CD4-positive, CD25-positive, alpha-beta regulatory T cell (primary cell): ENCODE measurements around the gene HOXB7. TPM values are rescaled to one million over a fixed set of nuclear protein-coding genes. Genes with fewer than 3 reads are reported as not detected.
A peak's percentile ranks its signal among the peaks of the same experiment; 100 is the strongest.

Experiments used
- ATAC-seq, 2 donors: fragments of 150-1000 bp; cut with Tn5 transposase; one replicate each; pipeline ENCODE4 v1.10.0; 2021; ENCODE audit warnings: low read depth in 2 of 2, moderate number of reproducible peaks in 2 of 2, moderate library complexity in 1 of 2
- DNase-seq, 3 donors: peaks; one replicate each; pipeline versions ENCODE4 v3.0.0 to v3.0.0-alpha.2; 2012 to 2022; ENCODE audit warnings: mixed read lengths in 1 of 3
- H3K27ac ChIP-seq: one replicate; pipeline ENCODE4 v1.7.0; 2013; ENCODE audit warnings: mild to moderate bottlenecking, low read length; ENCODE audit not compliant: insufficient read depth, poor library complexity, severe bottlenecking
- H3K27me3 ChIP-seq: one replicate; pipeline ENCODE4 v1.7.0; 2013; ENCODE audit warnings: low read length; ENCODE audit not compliant: control insufficient read depth, insufficient read depth
- H3K36me3 ChIP-seq: one replicate; pipeline ENCODE4 v1.7.0; 2013; ENCODE audit warnings: mild to moderate bottlenecking, low read length, moderate library complexity; ENCODE audit not compliant: control insufficient read depth, insufficient read depth
- H3K4me1 ChIP-seq: 2 replicates; pipeline ENCODE4 v1.7.0; 2013; ENCODE audit warnings: mild to moderate bottlenecking, low read length; ENCODE audit not compliant: insufficient read depth, control insufficient read depth, poor library complexity, severe bottlenecking
- H3K4me3 ChIP-seq: one replicate; pipeline ENCODE4 v1.7.0; 2013; ENCODE audit warnings: low read depth, mild to moderate bottlenecking, low read length, moderate library complexity
- H3K9me3 ChIP-seq, 2 experiments: 1 replicate in 1 of 2; 2 replicates in 1 of 2; pipeline ENCODE4 v1.7.0; 2013; ENCODE audit warnings: low read length in 2 of 2, mild to moderate bottlenecking in 1 of 2, moderate library complexity in 1 of 2; ENCODE audit not compliant: control insufficient read depth in 2 of 2
- H3K27ac Mint-ChIP-seq, 3 donors: one replicate each; pipeline ENCODE4 v1.8.0; 2020 to 2022; ENCODE audit warnings: mild to moderate bottlenecking in 3 of 3, mixed read lengths in 3 of 3, moderate library complexity in 2 of 3
- H3K27me3 Mint-ChIP-seq: one replicate; pipeline ENCODE4 v1.8.0; 2022; ENCODE audit warnings: mild to moderate bottlenecking, mixed read lengths
- H3K36me3 Mint-ChIP-seq: one replicate; pipeline ENCODE4 v1.8.0; 2020; ENCODE audit warnings: mixed read lengths
- H3K4me1 Mint-ChIP-seq, 4 donors: one replicate each; pipeline ENCODE4 v1.8.0; 2020 to 2022; ENCODE audit warnings: mixed read lengths in 4 of 4, mild to moderate bottlenecking in 1 of 4
- H3K4me3 Mint-ChIP-seq, 4 donors: one replicate each; pipeline ENCODE4 v1.8.0; 2020 to 2022; ENCODE audit warnings: mild to moderate bottlenecking in 4 of 4, mixed read lengths in 4 of 4, moderate library complexity in 3 of 4
- H3K9me3 Mint-ChIP-seq, 7 donors: one replicate each; pipeline ENCODE4 v1.8.0; 2020 to 2022; ENCODE audit warnings: mixed read lengths in 7 of 7, mild to moderate bottlenecking in 3 of 7, moderate library complexity in 2 of 7
- polyA plus RNA-seq, 4 donors: library from polyadenylated mRNA; unstranded; fragments of 300-500 nt; fragmentation: Illumina TruSeq; gene quantifications; one replicate each; pipeline ENCODE4 v1.2.3, GENCODE V29; 2021
- total RNA-seq: library from RNA; stranded (reverse); gene quantifications from one replicate; pipeline ENCODE4 v1.2.3, GENCODE V29; 2022

Gene HOXB7
- total and polyA plus RNA-seq, 5 donors from 2014 or later, result 0.77 to 7.2 (median 2.1) TPM

GRCh38 chr17:48596000-48596734 lies 14.7 kb downstream of the HOXB7 start:
- DNase-seq (peak in 1 of 3 donors; percentile 51), ATAC-seq (no peak)
- Histone ChIP-seq H3K27ac (no peak overlapping the region), H3K9me3 (no peaks in the 10 kb centered on the region), H3K4me3 (no peak overlapping the region), H3K36me3 (no peaks in the 10 kb centered on the region), H3K4me1 (peaks cover 44% of the 10 kb centered on the region), H3K27me3 (peaks cover 53% of the 10 kb centered on the region)
- Mint-ChIP-seq H3K27ac (no peak overlapping the region), H3K27me3 (peaks cover 88% of the 10 kb centered on the region), H3K9me3 (peaks cover 0 to 2% (median 0%) of the 10 kb centered on the region in 7 donors), H3K4me1 (peaks cover 8 to 52% (median 36%) of the 10 kb centered on the region in 4 donors), H3K4me3 (peak overlapping the region; percentile 73 to 91 (median 82)), H3K36me3 (peaks cover 3% of the 10 kb centered on the region)

GRCh38 chr17:48595278-48595999 lies 15.4 kb downstream of the HOXB7 start:
- H3K4me1 Mint-ChIP-seq, result peaks cover 8 to 52% (median 36%) of the 10 kb centered on the region in 4 donors
- H3K36me3 ChIP-seq, result no peaks in the 10 kb centered on the region
- ATAC-seq (no peak), DNase-seq (no peak)
- no peak overlapping the region for H3K27ac Mint-ChIP-seq
- H3K9me3 Mint-ChIP-seq, result no peaks in the 10 kb centered on the region
- no peak overlapping the region for H3K27ac ChIP-seq
- peak overlapping the region in 3 of 4 donors; percentile 6 to 57 (median 42) for H3K4me3 Mint-ChIP-seq
- H3K27me3 ChIP-seq, result peaks cover 50% of the 10 kb centered on the region
- H3K4me3 ChIP-seq, result no peak overlapping the region
- H3K9me3 ChIP-seq, result no peaks in the 10 kb centered on the region
- peaks cover 44% of the 10 kb centered on the region for H3K4me1 ChIP-seq
- H3K27me3 Mint-ChIP-seq, result peaks cover 88% of the 10 kb centered on the region
- H3K36me3 Mint-ChIP-seq, result peaks cover under 1% of the 10 kb centered on the region

GRCh38 chr17:48594538-48595277 lies 16.1 kb downstream of the HOXB7 start:
- H3K4me3 Mint-ChIP-seq, result no peak overlapping the region

GRCh38 chr17:48593840-48594537 lies 16.8 kb downstream of the HOXB7 start:
- peaks cover 88% of the 10 kb centered on the region for H3K27me3 Mint-ChIP-seq
- Histone ChIP-seq H3K36me3 (no peaks in the 10 kb centered on the region), H3K9me3 (no peaks in the 10 kb centered on the region), H3K4me3 (peak overlapping the region; percentile 70), H3K4me1 (peaks cover 44% of the 10 kb centered on the region), H3K27me3 (peaks cover 39% of the 10 kb centered on the region), H3K27ac (no peak overlapping the region)
- no peaks in the 10 kb centered on the region for H3K36me3 Mint-ChIP-seq
- no peak overlapping the region for H3K27ac Mint-ChIP-seq
- H3K4me1 Mint-ChIP-seq, result peaks cover 8 to 53% (median 37%) of the 10 kb centered on the region in 4 donors
- H3K4me3 Mint-ChIP-seq, result peak overlapping the region; percentile 36 to 86 (median 79)
- ATAC-seq, result peak; percentile 65 to 72
- DNase-seq, result peak; percentile 71 to 79 (median 77)
- H3K9me3 Mint-ChIP-seq, result no peaks in the 10 kb centered on the region

More at GRCh38 chr17:48594538-48595277, 16.1 kb downstream of the HOXB7 start:
- no peak overlapping the region for H3K27ac Mint-ChIP-seq
- DNase-seq, result no peak
- H3K27me3 ChIP-seq, result peaks cover 44% of the 10 kb centered on the region
- no peak for ATAC-seq
- H3K27me3 Mint-ChIP-seq, result peaks cover 88% of the 10 kb centered on the region
- peaks cover 44% of the 10 kb centered on the region for H3K4me1 ChIP-seq
- peaks cover 8 to 52% (median 37%) of the 10 kb centered on the region in 4 donors for H3K4me1 Mint-ChIP-seq
- H3K9me3 ChIP-seq, result no peaks in the 10 kb centered on the region
- no peaks in the 10 kb centered on the region for H3K36me3 Mint-ChIP-seq
- H3K9me3 Mint-ChIP-seq, result no peaks in the 10 kb centered on the region
- H3K27ac ChIP-seq, result no peak overlapping the region
- no peak overlapping the region for H3K4me3 ChIP-seq
- H3K36me3 ChIP-seq, result no peaks in the 10 kb centered on the region

- Histone ChIP-seq H3K9me3 (no peaks in the 10 kb centered on the region), H3K27me3 (peaks cover 39% of the 10 kb centered on the region), H3K4me3 (peak within 1 kb of the TSS; percentile 70), H3K27ac (no peak within 1 kb of the TSS), H3K4me1 (peaks cover 42% of the 10 kb centered on the region), H3K36me3 (no peaks in the 10 kb centered on the region)
- Mint-ChIP-seq H3K36me3 (no peaks in the 10 kb centered on the region), H3K27me3 (peaks cover 88% of the 10 kb centered on the region), H3K27ac (no peak within 1 kb of the TSS), H3K9me3 (no peaks in the 10 kb centered on the region), H3K4me1 (peaks cover 8 to 48% (median 33%) of the 10 kb centered on the region in 4 donors), H3K4me3 (peak within 1 kb of the TSS; percentile 80 to 91 (median 84))
- ATAC-seq (peak in 1 of 2 donors; percentile 17), DNase-seq (peak in 1 of 3 donors; percentile 33)
Measured at GRCh38 chr17:48593126-48593829, 17.5 kb downstream of the HOXB7 start, which contains the start of gene HOXB5. TSS of gene HOXB5 (minus strand) at chr17:48593779. CDS start at chr17:48593682, 97 bp downstream.

GRCh38 chr17:48592577-48592976 lies 18.2 kb downstream of the HOXB7 start:
- no peaks in the 10 kb centered on the region for H3K9me3 Mint-ChIP-seq
- Histone ChIP-seq H3K36me3 (no peaks in the 10 kb centered on the region), H3K27me3 (peaks cover 40% of the 10 kb centered on the region), H3K9me3 (no peaks in the 10 kb centered on the region), H3K4me3 (no peak overlapping the region), H3K4me1 (peaks cover 35% of the 10 kb centered on the region), H3K27ac (no peak overlapping the region)
- peaks cover 88% of the 10 kb centered on the region for H3K27me3 Mint-ChIP-seq
- ATAC-seq (no peak), DNase-seq (no peak)
- H3K27ac Mint-ChIP-seq, result no peak overlapping the region
- H3K4me1 Mint-ChIP-seq, result peaks cover 4 to 42% (median 27%) of the 10 kb centered on the region in 4 donors
- H3K4me3 Mint-ChIP-seq, result peak overlapping the region; percentile 80 to 91 (median 84)
- no peaks in the 10 kb centered on the region for H3K36me3 Mint-ChIP-seq
